WERI-Rb-1 (cell line): ENCODE results near the gene UGT2B7.

ENCODE experiments used
- DNase-seq: peaks from one replicate; pipeline ENCODE4 v3.0.0-alpha.2; 2020
- H3K27ac ChIP-seq: fragments of 250-450 bp; sonication (Bioruptor Pico); 2 replicates; pipeline ENCODE4 v1.5.1; 2020; ENCODE audit warnings: mild to moderate bottlenecking, moderate library complexity
- H3K27me3 ChIP-seq: fragments of 250-450 bp; sonication (Bioruptor Pico); 2 replicates; pipeline ENCODE4 v1.5.1; 2021; ENCODE audit warnings: mild to moderate bottlenecking, low read depth, moderate library complexity; ENCODE audit not compliant: insufficient read depth, severe bottlenecking
- H3K36me3 ChIP-seq: fragments of 250-450 bp; sonication (Bioruptor Pico); 2 replicates; pipeline ENCODE4 v1.5.1; 2020; ENCODE audit warnings: mild to moderate bottlenecking, moderate library complexity
- H3K4me3 ChIP-seq: 2 replicates; pipeline ENCODE4 v1.5.1; 2011; ENCODE audit warnings: low read depth, mild to moderate bottlenecking, control low read depth, low read length
- H3K9me3 ChIP-seq: fragments of 250-450 bp; sonication (Bioruptor Pico); 2 replicates; pipeline ENCODE4 v1.5.1; 2021; ENCODE audit warnings: mild to moderate bottlenecking, moderate library complexity; ENCODE audit not compliant: severe bottlenecking
- CTCF ChIP-seq: IDR thresholded peaks from 2 replicates; pipeline ENCODE4 v1.5.1; 2011; ENCODE audit warnings: low read depth, mild to moderate bottlenecking, control low read depth, inconsistent platforms, low read length

Gene UGT2B7

GRCh38 chr4:69056150-69056549, 40.1 kb upstream of the UGT2B7 start:
- no peak overlapping the region for H3K27ac ChIP-seq
- H3K36me3 ChIP-seq: no peaks in the 10 kb centered on the region
- H3K9me3 ChIP-seq: no peaks in the 10 kb centered on the region
- H3K4me3 ChIP-seq: no peak overlapping the region
- TF ChIP-seq CTCF: no peak
- H3K27me3 ChIP-seq: no peaks in the 10 kb centered on the region
- DNase-seq: no peak

GRCh38 chr4:69056921-69057550, 39.2 kb upstream of the UGT2B7 start:
- Histone ChIP-seq H3K27ac (no peak overlapping the region), H3K4me3 (no peak overlapping the region), H3K9me3 (no peaks in the 10 kb centered on the region), H3K27me3 (no peaks in the 10 kb centered on the region), H3K36me3 (no peaks in the 10 kb centered on the region)
- no peak for TF ChIP-seq CTCF
- no peak for DNase-seq

GRCh38 chr4:69057620-69058409, 38.5 kb upstream of the UGT2B7 start:
- Histone ChIP-seq H3K4me3 (no peak overlapping the region), H3K36me3 (no peaks in the 10 kb centered on the region), H3K27ac (no peak overlapping the region), H3K9me3 (no peaks in the 10 kb centered on the region), H3K27me3 (no peaks in the 10 kb centered on the region)
- DNase-seq: no peak
- TF ChIP-seq CTCF: no peak

- no peak for TF ChIP-seq CTCF
- no peaks in the 10 kb centered on the region for H3K27me3 ChIP-seq
- no peaks in the 10 kb centered on the region for H3K9me3 ChIP-seq
- H3K36me3 ChIP-seq: no peaks in the 10 kb centered on the region
- H3K27ac ChIP-seq: no peak overlapping the region
- no peak for DNase-seq
- H3K4me3 ChIP-seq: no peak overlapping the region
Observed at GRCh38 chr4:69058410-69059059, 37.7 kb upstream of the UGT2B7 start.

- DNase-seq: no peak
Observed at GRCh38 chr4:69060651-69061308, 35.5 kb upstream of the UGT2B7 start.

More at GRCh38 chr4:69060651-69061308, 35.5 kb upstream of the UGT2B7 start:
- no peak overlapping the region for H3K27ac ChIP-seq
- no peak overlapping the region for H3K4me3 ChIP-seq
- H3K9me3 ChIP-seq: no peaks in the 10 kb centered on the region
- H3K27me3 ChIP-seq: no peaks in the 10 kb centered on the region
- no peaks in the 10 kb centered on the region for H3K36me3 ChIP-seq
- no peak for TF ChIP-seq CTCF
